Heart left ventricle (tissue), 16 donors: Measurements from ENCODE around the gene KDF1. TPM values are rescaled to one million over a fixed set of nuclear protein-coding genes. Genes with fewer than 3 reads are reported as not detected.

ENCODE experiments used
- ATAC-seq, 4 donors: fragments of 200-7000 bp; cut with Tn5 transposase; one replicate each; pipeline ENCODE4 v1.9.1; 2020 to 2022; ENCODE audit warnings: moderate library complexity in 4 of 4, mild to moderate bottlenecking in 3 of 4, moderate number of reproducible peaks in 1 of 4
- DNase-seq, 5 donors: peaks; one replicate each; pipeline ENCODE4 v3.0.0-alpha.2; 2020
- H3K27ac ChIP-seq, 12 donors: fragments of 200-600 bp; sonication (generic) in 4 of 12; one replicate each; pipeline versions ENCODE4 v1.5.0 to v1.8.0; 2016 to 2022; ENCODE audit warnings: mild to moderate bottlenecking in 2 of 12
- H3K27me3 ChIP-seq, 9 donors: fragments of 200-600 bp; sonication (generic) in 2 of 9; one replicate each; pipeline versions ENCODE4 v1.5.1 to v1.8.0; 2016 to 2022; ENCODE audit warnings: mild to moderate bottlenecking in 3 of 9
- H3K36me3 ChIP-seq, 9 donors: fragments of 200-600 bp; sonication (generic) in 2 of 9; one replicate each; pipeline versions ENCODE4 v1.5.0 to v1.8.0; 2018 to 2022; ENCODE audit warnings: mild to moderate bottlenecking in 2 of 9
- H3K4me1 ChIP-seq, 12 donors: fragments of 200-600 bp; sonication (generic) in 4 of 12; one replicate each; pipeline versions ENCODE4 v1.5.0 to v1.8.0; 2016 to 2022; ENCODE audit warnings: mild to moderate bottlenecking in 3 of 12
- H3K4me3 ChIP-seq, 12 donors: fragments of 200-600 bp; sonication (generic) in 4 of 12; one replicate each; pipeline versions ENCODE4 v1.5.0 to v1.8.0; 2017 to 2022; ENCODE audit warnings: mild to moderate bottlenecking in 9 of 12, moderate library complexity in 4 of 12
- H3K9me3 ChIP-seq, 12 donors: fragments of 200-600 bp; sonication (generic) in 4 of 12; one replicate each; pipeline versions ENCODE4 v1.5.0 to v1.8.0; 2016 to 2022; ENCODE audit warnings: mild to moderate bottlenecking in 1 of 12
- POLR2A ChIP-seq, 2 donors: fragments of 450-650 bp; IDR thresholded peaks; one replicate each; pipeline ENCODE4 v1.6.1; 2017; ENCODE audit warnings: antibody characterized with exemption in 2 of 2, mild to moderate bottlenecking in 2 of 2, moderate library complexity in 2 of 2
- WGBS, 4 donors: extraction: QIAGEN DNeasy Blood & Tissue Kit in 2 of 4; methylation state at CpG; one replicate each; pipeline versions ENCODE4 v1.1.5 to v1.1.7; 2013 to 2018; 5-methylcytosine and 5-hydroxymethylcytosine counted together
- intact Hi-C, 10 donors: fragments of 100-400 bp; cut with DNase I; formaldehyde crosslinking; loops; one replicate each; pipeline versions ENCODE4 v1.11.1 to v1.14.2; 2022
- polyA plus RNA-seq, 2 donors: library from polyadenylated mRNA; stranded (reverse); fragments of 200-250 nt; gene quantifications; one replicate each; pipeline ENCODE4 v1.2.3, GENCODE V29; 2013
- total RNA-seq, 9 donors: library from RNA; depleted of rRNA in 2 of 9; stranded (reverse); fragments of >200 nt in 2 of 9; fragmentation: NEBNext Ultra II Directional in 3 of 9; extraction: Animal tissue kit (Norgen Biotek cat#: 25700) in 3 of 9; gene quantifications; one replicate each; pipeline versions ENCODE4 v1.1.0 to v1.2.4, GENCODE V29; 2016 to 2023
- TF ChIP-seq, protein P1 (sequence below), 12 donors: fragments of 200-600 bp; sonication (generic) in 4 of 12; IDR thresholded peaks; one replicate each; pipeline versions ENCODE4 v1.5.0 to v1.8.0; 2018 to 2022; ENCODE audit warnings: antibody characterized with exemption in 12 of 12, mild to moderate bottlenecking in 5 of 12
- donor health status: ischemic (EF 13 %, LVEDD 7.1; RV severe dilation, severe dysfunction).
- donor health status: healthy with polysubstance abuse.
- donor health status: DM: no; HTN: yes; CAD: no.
- donor health status: DM: no; HTN: no; CAD: no.
- donor health status: ischemic (EF 25% LVEDD 6.9; RV normal size, moderate dysfunction).
- donor health status: ischemic (EF 25% LVEDD 5.7; RV mildly dilated, moderate dysfunction).
- donor health status: healthy.
- donor health status: DM: yes; HTN: yes; CAD: no.
- donor health status: ischemic (EF 35%, LVEDD 5.7; RV mildly dilated, moderate dysfunction).
- donor health status: nonischemic (EF 11% LVEDD 7.7; RV severe dilation, severe dysfunction).
- donor health status: DM: yes; HTN: yes; CAD: no.
- donor health status: PGD.
- donor health status: ischemic (EF 29% LVEDD 5.4; RV normal size, mild dysfunction).
- donor health status: nonischemic (EF 23%, LVEDD 6.1; RV moderate dilation, normal function).

KDF1 gene
- total and polyA plus RNA-seq, 11 donors = 0.03 to 0.45 (median 0.12) TPM; not detected in 8

DNA sequence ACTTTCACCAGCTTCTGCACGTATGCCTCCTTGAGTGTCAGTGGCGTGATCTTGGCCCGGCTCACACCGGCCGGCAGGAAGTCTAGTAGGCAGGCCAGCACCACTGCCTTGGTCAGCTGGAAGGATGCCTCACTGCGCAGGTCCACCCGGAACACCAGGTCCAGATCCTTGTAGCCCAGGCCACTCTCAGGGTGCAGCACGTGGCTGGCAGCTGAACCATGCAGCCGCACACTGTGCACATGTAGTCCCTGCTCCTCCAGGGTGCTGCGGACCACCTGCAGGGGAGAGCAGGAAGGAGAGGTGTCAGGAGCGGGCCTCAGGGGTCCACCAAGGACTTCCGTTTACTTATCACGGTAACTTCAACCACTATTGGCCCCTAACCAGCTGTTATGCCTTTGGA lies 46.4 kb upstream of the KDF1 start:
- DNase-seq (peak in 1 of 5 donors; percentile 16), ATAC-seq (no peak)
- Histone ChIP-seq H3K27ac (peak overlapping the region in 1 of 12 donors; percentile 92), H3K9me3 (no peaks in the 10 kb centered on the region), H3K36me3 (peaks cover 0 to 16% (median 0%) of the 10 kb centered on the region in 9 donors), H3K4me3 (no peak overlapping the region), H3K27me3 (no peaks in the 10 kb centered on the region), H3K4me1 (peaks cover 0 to 61% (median 29%) of the 10 kb centered on the region in 12 donors)
- intact Hi-C loops = no loop called here
- TF ChIP-seq, protein P1, sequence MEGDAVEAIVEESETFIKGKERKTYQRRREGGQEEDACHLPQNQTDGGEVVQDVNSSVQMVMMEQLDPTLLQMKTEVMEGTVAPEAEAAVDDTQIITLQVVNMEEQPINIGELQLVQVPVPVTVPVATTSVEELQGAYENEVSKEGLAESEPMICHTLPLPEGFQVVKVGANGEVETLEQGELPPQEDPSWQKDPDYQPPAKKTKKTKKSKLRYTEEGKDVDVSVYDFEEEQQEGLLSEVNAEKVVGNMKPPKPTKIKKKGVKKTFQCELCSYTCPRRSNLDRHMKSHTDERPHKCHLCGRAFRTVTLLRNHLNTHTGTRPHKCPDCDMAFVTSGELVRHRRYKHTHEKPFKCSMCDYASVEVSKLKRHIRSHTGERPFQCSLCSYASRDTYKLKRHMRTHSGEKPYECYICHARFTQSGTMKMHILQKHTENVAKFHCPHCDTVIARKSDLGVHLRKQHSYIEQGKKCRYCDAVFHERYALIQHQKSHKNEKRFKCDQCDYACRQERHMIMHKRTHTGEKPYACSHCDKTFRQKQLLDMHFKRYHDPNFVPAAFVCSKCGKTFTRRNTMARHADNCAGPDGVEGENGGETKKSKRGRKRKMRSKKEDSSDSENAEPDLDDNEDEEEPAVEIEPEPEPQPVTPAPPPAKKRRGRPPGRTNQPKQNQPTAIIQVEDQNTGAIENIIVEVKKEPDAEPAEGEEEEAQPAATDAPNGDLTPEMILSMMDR (IDR thresholded peaks at IDR 0.05) = no peak
- TF ChIP-seq POLR2A (IDR thresholded peaks at IDR 0.05) = no peak
- WGBS, 4 donors = 59 to 81% (median 72%) methylated on average over 10 to 13 of the region's 13 CpGs

DNA sequence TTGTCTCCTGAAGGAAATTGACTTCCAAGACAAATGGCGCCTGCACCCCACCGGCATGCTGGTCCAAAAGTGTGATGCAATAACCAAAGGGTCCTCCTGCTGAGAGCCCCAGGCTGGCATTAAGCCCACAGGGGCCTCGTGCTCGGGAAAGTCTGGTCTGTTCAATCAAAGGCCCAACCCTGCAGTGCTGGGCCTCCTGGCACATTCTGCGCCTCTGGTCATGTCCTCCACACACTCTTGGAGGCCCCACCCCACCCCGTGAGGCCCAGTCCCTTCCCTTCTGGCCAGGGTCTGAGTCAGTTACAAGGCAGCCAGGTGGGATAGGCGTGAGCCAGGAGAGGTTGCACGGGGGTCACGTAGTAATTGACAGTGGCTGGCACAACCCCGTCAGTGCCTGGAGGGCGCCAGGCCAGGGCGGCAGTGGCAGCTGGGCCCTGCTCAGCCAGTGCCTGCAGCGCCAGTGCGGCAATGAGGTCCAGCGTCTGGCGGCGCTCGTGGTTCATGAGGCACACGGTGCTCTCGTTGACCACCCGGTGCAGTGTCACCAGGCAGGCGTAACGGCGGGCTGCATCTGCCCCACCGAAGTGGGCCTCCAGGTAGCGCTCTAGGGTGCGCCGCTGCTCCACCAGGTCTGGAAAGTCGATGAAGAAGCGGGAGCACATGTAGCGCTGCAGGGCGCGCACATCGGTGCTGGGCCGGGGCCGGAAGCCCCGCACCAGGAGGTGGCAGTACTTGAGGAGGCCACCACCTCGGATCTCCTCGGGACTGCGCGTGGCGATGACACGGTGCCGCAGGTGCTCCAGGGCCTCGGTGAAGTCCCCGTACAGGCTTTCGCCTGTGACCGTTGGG lies 45.6 kb upstream of the KDF1 start:
- intact Hi-C loops = no loop called here
- Histone ChIP-seq H3K36me3 (peaks cover 0 to 16% (median 0%) of the 10 kb centered on the region in 9 donors), H3K9me3 (no peaks in the 10 kb centered on the region), H3K4me1 (peaks cover 0 to 61% (median 32%) of the 10 kb centered on the region in 12 donors), H3K4me3 (no peak overlapping the region), H3K27me3 (no peaks in the 10 kb centered on the region), H3K27ac (peak overlapping the region in 1 of 12 donors; percentile 92)
- 94 to 95% (median 94%) methylated on average over 41 to 48 of the region's 48 CpGs for WGBS, 4 donors
- peak in 1 of 5 donors; percentile 45 for DNase-seq
- TF ChIP-seq POLR2A (IDR thresholded peaks at IDR 0.05) = no peak
- TF ChIP-seq, protein P1 (IDR thresholded peaks at IDR 0.05) = no peak
- no peak for ATAC-seq

DNA sequence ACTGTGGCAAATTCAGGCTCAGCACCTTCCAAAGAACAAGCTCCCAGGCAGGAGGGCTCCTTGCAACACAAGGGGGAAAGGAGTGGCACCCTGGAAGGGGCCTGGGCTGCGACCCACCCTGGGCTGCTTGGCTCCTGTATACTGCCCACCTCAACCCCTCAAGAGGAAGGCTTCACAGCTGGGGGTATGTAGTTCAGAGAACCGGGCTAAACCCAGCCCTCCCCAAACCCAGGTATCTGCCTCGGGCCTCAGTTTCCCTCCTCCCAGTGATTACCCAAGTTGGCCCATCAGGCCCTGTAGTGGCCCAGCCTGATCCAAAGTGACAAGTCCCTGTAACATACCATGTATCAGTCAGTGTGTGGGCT lies 44.9 kb upstream of the KDF1 start:
- Histone ChIP-seq H3K36me3 (peaks cover 0 to 16% (median 0%) of the 10 kb centered on the region in 9 donors), H3K9me3 (no peaks in the 10 kb centered on the region), H3K4me1 (peaks cover 4 to 61% (median 33%) of the 10 kb centered on the region in 12 donors), H3K4me3 (no peak overlapping the region), H3K27ac (peak overlapping the region in 4 of 12 donors; percentile 16 to 80 (median 26)), H3K27me3 (no peaks in the 10 kb centered on the region)
- DNase-seq = no peak
- ATAC-seq = no peak
- WGBS, 4 donors = 88 to 93% (median 89%) methylated on average over 2 to 3 of the region's 3 CpGs
- TF ChIP-seq POLR2A (IDR thresholded peaks at IDR 0.05) = no peak
- TF ChIP-seq, protein P1 (IDR thresholded peaks at IDR 0.05) = no peak
- intact Hi-C loops = no loop called here

DNA sequence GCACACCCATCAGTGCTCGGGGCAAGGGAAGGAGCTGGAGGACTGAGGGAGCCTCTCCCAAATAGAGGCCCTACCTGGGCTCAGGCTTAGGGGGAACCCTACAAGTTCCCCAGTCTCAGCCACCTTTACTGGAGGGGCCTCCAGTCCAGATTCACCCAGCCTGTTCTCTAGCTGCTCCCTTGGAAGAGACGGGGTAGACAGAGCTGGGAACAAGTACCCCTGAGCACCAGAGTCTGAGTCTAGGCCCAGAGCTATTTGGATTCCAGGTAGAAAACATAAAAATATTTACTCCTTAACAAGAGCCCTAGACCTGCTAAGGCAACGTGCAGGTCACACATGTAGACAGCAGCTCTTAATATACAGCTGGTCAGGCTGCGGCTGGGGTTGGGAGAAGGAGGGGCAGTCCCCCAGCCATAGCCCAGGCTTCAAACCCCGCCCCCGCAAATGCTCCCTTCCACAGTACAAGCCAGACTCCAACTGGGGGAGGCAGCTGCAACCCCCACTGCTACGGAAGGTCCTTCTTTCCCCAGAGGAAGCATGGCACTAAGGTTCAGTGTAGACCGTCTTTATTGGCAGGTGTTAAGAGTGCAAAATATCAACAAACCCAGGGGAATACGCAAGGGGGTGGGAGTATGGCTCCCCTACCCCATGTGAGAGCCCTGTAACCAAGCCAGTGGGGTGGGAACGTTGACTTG lies 44.4 kb upstream of the KDF1 start:
- H3K4me1 ChIP-seq = peaks cover 6 to 61% (median 35%) of the 10 kb centered on the region in 12 donors
- H3K9me3 ChIP-seq = no peaks in the 10 kb centered on the region
- H3K27ac ChIP-seq = peak overlapping the region in 6 of 12 donors; percentile 16 to 80 (median 31)
- no peaks in the 10 kb centered on the region for H3K27me3 ChIP-seq
- TF ChIP-seq, protein P1 (IDR thresholded peaks at IDR 0.05) = no peak
- no peak for TF ChIP-seq POLR2A (IDR thresholded peaks at IDR 0.05)
- peaks cover 0 to 16% (median 0%) of the 10 kb centered on the region in 9 donors for H3K36me3 ChIP-seq
- WGBS, 4 donors = 54 to 62% (median 60%) methylated on average over 10 of the region's 10 CpGs
- DNase-seq (peak in 2 of 5 donors; percentile 33 to 57), ATAC-seq (peak in 3 of 4 donors; percentile 32 to 51 (median 44))
- intact Hi-C loops = no loop called here
- H3K4me3 ChIP-seq = no peak overlapping the region
